GM12801 (cell line): ENCODE results near the gene ODC1.

Experiments used
- TF ChIP-seq, protein P1 (sequence below): IDR thresholded peaks from one replicate; pipeline ENCODE4 v1.5.1; 2011; ENCODE audit warnings: control low read depth; ENCODE audit not compliant: insufficient read length; ENCODE audit errors: extremely low read depth

Gene ODC1

DNA sequence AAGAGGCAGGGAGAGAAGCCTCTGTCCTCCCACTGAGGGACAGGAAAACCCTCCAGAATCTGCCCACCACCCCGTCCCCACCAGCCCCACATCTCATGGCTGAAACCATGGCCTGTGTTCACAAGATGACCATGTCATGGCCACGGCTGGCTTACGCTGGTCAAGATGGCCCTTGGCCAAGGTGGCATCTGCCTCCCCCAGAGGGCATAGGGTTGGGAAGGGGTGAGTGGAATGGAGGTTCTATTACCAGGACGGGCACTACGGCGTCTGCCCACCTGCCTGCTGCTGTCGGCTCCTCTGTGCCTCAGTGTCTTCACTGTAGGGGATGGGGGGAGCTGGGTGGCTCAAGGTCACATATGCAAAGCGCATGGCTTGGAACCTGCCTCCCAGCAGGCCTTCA, 19.8 kb downstream of the ODC1 start:
- TF ChIP-seq, protein P1, sequence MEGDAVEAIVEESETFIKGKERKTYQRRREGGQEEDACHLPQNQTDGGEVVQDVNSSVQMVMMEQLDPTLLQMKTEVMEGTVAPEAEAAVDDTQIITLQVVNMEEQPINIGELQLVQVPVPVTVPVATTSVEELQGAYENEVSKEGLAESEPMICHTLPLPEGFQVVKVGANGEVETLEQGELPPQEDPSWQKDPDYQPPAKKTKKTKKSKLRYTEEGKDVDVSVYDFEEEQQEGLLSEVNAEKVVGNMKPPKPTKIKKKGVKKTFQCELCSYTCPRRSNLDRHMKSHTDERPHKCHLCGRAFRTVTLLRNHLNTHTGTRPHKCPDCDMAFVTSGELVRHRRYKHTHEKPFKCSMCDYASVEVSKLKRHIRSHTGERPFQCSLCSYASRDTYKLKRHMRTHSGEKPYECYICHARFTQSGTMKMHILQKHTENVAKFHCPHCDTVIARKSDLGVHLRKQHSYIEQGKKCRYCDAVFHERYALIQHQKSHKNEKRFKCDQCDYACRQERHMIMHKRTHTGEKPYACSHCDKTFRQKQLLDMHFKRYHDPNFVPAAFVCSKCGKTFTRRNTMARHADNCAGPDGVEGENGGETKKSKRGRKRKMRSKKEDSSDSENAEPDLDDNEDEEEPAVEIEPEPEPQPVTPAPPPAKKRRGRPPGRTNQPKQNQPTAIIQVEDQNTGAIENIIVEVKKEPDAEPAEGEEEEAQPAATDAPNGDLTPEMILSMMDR = no peak

DNA sequence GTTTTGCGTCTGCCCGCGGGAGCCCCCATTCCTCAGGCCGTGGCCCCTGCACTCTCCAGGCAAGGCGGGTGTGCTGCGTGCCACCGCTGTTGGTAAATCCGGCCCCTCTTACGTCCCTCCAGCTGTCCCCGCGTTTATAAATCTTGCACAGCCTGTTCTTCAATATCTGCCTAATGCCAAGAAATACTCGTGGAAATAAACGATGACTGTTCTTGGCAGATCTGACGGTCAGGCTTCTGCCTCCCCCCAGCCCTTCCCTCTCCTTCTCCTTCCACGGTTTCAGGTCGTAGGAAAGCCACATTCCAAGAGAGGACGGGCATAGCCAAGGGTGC, 20.5 kb downstream of the ODC1 start:
- TF ChIP-seq, protein P1 = no peak

DNA sequence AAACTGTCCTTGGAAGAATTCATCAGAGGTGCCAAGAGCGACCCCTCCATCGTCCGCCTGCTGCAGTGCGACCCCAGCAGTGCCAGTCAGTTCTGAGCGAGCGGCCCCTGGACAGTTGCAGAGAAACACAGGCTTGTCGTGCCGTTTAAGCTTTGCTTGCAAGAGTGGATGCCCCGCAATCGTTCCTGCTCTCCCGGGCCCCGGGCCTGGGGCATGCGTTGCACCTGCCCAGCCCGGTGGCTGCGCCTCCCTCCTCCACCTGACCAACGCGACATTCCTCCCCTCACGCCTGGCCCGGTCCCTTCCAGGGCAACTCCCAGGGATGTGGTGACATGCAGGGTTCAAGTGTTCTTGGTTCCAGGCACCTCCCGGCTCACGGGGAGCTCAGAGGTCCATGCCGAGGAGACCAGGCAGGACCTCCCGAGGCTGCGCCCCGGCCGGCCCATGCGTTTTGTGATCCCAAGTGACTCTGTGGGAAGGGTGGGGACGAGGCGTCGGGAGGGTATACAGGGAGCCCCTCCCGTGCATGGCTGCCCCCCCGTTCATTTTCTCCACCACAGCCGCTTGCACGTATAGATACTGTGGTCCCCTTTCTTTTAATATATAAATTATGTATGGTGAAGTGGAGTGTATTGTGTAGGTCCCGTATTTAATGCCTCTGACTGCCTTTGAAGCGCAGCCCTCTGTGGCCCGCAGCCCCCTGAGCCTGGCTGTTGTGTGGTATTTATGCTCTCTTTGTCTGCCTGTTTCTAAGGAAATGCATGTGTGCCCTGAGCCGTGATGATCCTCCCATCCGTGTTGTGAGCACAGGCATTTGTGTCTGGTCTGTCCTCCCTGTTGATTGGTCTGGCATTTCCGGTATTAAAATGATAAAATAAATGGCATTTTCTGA, 21.2 kb downstream of the ODC1 start:
- TF ChIP-seq, protein P1 = no peak

DNA sequence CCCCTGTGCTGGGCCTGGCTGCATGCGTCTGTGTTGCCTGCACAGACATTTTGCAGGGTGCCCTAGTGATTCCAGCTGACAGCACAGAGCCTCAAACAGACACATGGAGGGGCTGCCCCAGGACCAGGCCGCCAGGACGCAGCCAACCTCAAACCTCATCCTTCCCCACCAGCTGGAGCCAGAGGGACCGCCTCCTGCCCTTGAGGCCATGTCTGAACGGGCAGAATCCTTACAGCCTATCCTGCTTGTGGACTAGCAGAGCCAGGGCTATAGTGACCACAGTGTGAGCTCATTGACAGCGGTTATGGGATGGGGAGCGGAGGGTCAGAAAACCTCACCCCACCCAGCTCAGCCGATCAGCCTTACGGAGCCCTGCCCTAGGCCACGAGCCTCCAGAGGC, 22.4 kb downstream of the ODC1 start:
- TF ChIP-seq, protein P1 = no peak

DNA sequence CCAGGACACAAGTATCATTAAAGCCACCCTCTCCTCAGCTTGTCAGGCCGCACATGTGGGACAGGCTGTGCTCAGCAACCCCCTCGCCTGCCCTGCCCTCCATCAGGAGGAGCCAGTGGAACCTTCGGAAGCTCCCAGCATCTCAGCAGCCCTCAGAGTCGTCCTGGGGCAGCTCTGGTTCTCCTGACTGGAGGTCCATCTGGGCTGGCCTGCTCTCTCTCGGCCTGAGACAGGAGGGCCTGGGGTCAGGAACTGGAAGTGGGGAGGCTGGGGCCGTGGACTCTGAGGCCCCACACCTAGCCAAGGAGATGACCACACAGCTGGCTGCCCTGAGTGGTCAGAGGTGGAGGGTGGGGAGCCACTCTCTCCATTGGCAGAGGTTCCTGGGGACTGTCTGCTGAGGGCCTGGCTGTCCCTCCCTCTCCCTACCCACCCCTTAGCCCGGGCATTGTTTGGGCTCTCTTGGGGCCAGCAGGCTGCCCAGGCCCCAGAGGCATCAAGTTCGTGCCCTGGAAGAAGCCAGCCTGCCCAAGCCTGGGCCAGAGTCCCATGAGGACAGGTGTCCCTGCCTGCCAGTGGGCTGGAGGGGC, 23.1 kb downstream of the ODC1 start:
- TF ChIP-seq, protein P1 = no peak

DNA sequence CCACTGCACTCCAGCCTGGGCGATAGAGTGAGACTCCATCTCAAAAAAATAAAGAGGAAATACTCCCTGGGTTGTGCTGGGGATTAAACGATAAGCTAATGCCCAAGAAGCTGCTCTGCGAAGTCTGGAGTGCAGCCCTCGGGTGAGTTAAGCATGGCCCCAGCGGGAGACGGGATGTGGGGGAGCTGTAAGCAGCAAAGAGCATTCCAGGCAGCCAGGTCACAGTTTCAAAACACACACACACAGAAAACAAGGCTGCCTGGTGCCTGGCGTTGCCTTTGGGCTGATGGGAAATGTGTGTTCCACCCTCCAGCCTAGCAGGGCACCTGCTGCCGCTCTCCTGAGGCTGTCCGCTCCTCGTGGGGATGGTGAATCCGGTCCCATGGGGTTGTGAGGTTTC, 24.1 kb downstream of the ODC1 start:
- TF ChIP-seq, protein P1 = no peak

DNA sequence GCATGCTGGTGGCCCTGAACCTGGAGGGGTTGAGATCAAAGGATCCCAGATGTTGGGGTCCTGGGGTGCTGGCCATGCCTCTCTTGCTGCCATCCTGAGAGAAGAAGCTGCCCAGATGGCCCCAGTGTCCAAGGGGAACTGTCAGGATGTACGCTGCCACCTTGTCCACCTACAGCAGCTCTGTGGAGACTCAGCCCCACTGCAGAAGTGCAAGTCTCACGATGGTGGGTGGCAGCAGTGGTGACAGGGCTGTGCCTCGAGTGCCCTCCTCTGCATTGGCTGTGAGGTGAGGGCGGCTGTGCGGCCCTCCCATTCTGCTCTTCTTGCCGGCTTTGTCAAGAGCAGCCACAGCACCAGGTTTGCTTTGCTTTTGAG, 24.7 kb downstream of the ODC1 start:
- TF ChIP-seq, protein P1 = no peak
